Measurements from ENCODE around the gene MKNK2. TPM values are rescaled to one million over a fixed set of nuclear protein-coding genes. Genes with fewer than 3 reads are reported as not detected.
"Not testable (repeated sequence)": the region's sequence is repeated elsewhere in the genome, so short reads cannot be mapped to it uniquely, and the experiment has no call there.

MKNK2 gene
- total RNA-seq, 1 donor from 2014 or later: 123 TPM

GRCh38 chr19:1991018-1991913 lies 59.8 kb downstream of the MKNK2 start:
- TF ChIP-seq, protein P1, sequence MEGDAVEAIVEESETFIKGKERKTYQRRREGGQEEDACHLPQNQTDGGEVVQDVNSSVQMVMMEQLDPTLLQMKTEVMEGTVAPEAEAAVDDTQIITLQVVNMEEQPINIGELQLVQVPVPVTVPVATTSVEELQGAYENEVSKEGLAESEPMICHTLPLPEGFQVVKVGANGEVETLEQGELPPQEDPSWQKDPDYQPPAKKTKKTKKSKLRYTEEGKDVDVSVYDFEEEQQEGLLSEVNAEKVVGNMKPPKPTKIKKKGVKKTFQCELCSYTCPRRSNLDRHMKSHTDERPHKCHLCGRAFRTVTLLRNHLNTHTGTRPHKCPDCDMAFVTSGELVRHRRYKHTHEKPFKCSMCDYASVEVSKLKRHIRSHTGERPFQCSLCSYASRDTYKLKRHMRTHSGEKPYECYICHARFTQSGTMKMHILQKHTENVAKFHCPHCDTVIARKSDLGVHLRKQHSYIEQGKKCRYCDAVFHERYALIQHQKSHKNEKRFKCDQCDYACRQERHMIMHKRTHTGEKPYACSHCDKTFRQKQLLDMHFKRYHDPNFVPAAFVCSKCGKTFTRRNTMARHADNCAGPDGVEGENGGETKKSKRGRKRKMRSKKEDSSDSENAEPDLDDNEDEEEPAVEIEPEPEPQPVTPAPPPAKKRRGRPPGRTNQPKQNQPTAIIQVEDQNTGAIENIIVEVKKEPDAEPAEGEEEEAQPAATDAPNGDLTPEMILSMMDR (conservative IDR thresholded peaks at IDR 0.05): no peak
- no peaks in the 10 kb centered on the region for H3K9me3 Mint-ChIP-seq
- H3K36me3 Mint-ChIP-seq (ENCODE audit: low read depth): peaks cover 13% of the 10 kb centered on the region
- no peak for DNase-seq (ENCODE audit: low read depth, low spot score)
- H3K27me3 Mint-ChIP-seq (ENCODE audit: low read depth): no peaks in the 10 kb centered on the region
- H3K4me1 Mint-ChIP-seq: no peaks in the 10 kb centered on the region
- peak overlapping the region; percentile 19 for H3K4me3 Mint-ChIP-seq
- H3K27ac Mint-ChIP-seq (ENCODE audit: unreplicated experiment): no peak overlapping the region

DNA sequence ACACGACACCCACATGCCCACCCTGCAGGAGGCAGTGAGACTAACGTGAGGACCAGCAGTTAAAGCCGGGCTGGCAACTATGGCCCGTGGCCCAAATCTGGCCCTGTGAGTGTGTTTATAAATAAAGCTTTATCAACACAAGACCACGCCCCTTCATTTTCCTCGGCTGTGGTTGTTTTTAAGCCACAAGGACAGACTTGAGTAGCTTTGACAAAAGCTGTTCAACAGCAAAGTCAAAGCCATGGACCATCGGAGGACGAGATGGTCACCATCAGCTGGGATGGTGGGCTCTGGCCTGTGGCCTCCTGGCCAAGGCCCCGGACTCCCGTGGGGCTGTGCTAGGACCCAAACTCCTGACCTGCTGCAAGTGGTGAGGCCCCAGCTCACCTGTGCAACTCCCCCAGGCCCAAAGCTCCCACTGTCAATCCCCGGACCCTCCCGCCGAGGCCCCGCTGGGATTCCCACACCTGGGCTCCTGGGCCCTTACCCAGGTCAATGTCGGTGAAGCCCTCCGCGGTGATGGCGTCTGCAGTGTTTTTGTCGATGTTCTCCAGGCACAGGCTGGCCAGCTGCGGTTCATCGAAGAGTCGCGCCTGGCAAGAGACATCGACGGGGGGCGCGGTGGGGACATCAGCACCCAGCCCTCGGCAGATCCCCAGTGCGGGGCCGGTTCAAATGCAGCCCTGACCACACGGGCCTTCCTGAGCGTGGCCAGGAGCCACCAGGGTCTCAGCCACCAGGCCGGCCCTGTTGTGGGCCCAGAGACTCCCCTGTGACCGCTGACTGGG lies 60.6 kb downstream of the MKNK2 start:
- H3K27me3 Mint-ChIP-seq (ENCODE audit: low read depth): no peaks in the 10 kb centered on the region
- no peaks in the 10 kb centered on the region for H3K4me1 Mint-ChIP-seq
- H3K27ac Mint-ChIP-seq (ENCODE audit: unreplicated experiment): no peak overlapping the region
- peaks cover 7% of the 10 kb centered on the region for H3K36me3 Mint-ChIP-seq (ENCODE audit: low read depth)
- no peaks in the 10 kb centered on the region for H3K9me3 Mint-ChIP-seq
- H3K4me3 Mint-ChIP-seq: no peak overlapping the region
- TF ChIP-seq, protein P1 (conservative IDR thresholded peaks at IDR 0.05): no peak
- no peak for DNase-seq (ENCODE audit: low read depth, low spot score)

- Mint-ChIP-seq H3K4me1 (no peaks in the 10 kb centered on the region), H3K27ac (ENCODE audit: unreplicated experiment) (no peak overlapping the region), H3K27me3 (ENCODE audit: low read depth) (no peaks in the 10 kb centered on the region), H3K9me3 (no peaks in the 10 kb centered on the region), H3K36me3 (ENCODE audit: low read depth) (peaks cover 6% of the 10 kb centered on the region), H3K4me3 (no peak overlapping the region)
- no peak for DNase-seq (ENCODE audit: low read depth, low spot score)
- TF ChIP-seq, protein P1 (conservative IDR thresholded peaks at IDR 0.05): no peak
Measured at GRCh38 chr19:1989513-1990229, 61.4 kb downstream of the MKNK2 start.

GRCh38 chr19:1988464-1988863 lies 62.6 kb downstream of the MKNK2 start:
- not testable (repeated sequence) for H3K36me3 Mint-ChIP-seq (ENCODE audit: low read depth); H3K4me1 Mint-ChIP-seq; H3K27ac Mint-ChIP-seq (ENCODE audit: unreplicated experiment); H3K27me3 Mint-ChIP-seq (ENCODE audit: low read depth); H3K4me3 Mint-ChIP-seq; DNase-seq (ENCODE audit: low read depth, low spot score); H3K9me3 Mint-ChIP-seq

Other genes with a start within 250 kb of the MKNK2 start
- gene ATP8B3, start 239.0 kb downstream of the MKNK2 start, total RNA-seq: 1.1 and 1.5 TPM in 2 replicates
- 40.8 and 45.3 TPM in 2 replicates for gene REXO1, start 202.8 kb downstream of the MKNK2 start, total RNA-seq
- gene KLF16, start 187.7 kb downstream of the MKNK2 start, total RNA-seq: 18.9 and 20.7 TPM in 2 replicates
- 73.9 and 74.1 TPM in 2 replicates for gene ABHD17A, start 165.7 kb downstream of the MKNK2 start, total RNA-seq
- 13.7 and 14.1 TPM in 2 replicates for gene ADAT3, start 145.8 kb downstream of the MKNK2 start, total RNA-seq
- gene SCAMP4, start 145.8 kb downstream of the MKNK2 start, total RNA-seq: 71.2 and 79.9 TPM in 2 replicates
- 130 and 133 TPM in 2 replicates for gene CSNK1G2, start 110.1 kb downstream of the MKNK2 start, total RNA-seq
- 138 and 142 TPM in 2 replicates for gene BTBD2, start 35.5 kb downstream of the MKNK2 start, total RNA-seq
- 40.0 and 42.1 TPM in 2 replicates for gene MOB3A, start 45.1 kb upstream of the MKNK2 start, total RNA-seq
- 5.5 and 5.6 TPM in 2 replicates for gene IZUMO4, start 45.7 kb upstream of the MKNK2 start, total RNA-seq
- gene AP3D1, start 100.3 kb upstream of the MKNK2 start, total RNA-seq: 142 and 146 TPM in 2 replicates
- gene DOT1L, start 112.7 kb upstream of the MKNK2 start, total RNA-seq: 117 and 127 TPM in 2 replicates
- 132 and 137 TPM in 2 replicates for gene PLEKHJ1, start 185.1 kb upstream of the MKNK2 start, total RNA-seq
- gene SF3A2, start 185.6 kb upstream of the MKNK2 start, total RNA-seq: 186 and 189 TPM in 2 replicates
- 71.6 and 79.1 TPM in 2 replicates for gene AMH, start 198.1 kb upstream of the MKNK2 start, total RNA-seq
- gene JSRP1, start 205.2 kb upstream of the MKNK2 start, total RNA-seq: 0.40 and 0.71 TPM in 2 replicates
- not detected in 2 replicates for gene PEAK3, start 230.9 kb upstream of the MKNK2 start, total RNA-seq

Data from neural crest cell (in vitro differentiated cells).